OCI-LY7 (cell line): Measurements from ENCODE around the gene SLX4.

Experiments
- EZH2phosphoT487 ChIP-seq: fragments of 200-600 bp; sonication (generic); IDR thresholded peaks from 2 replicates; pipeline ENCODE4 v1.6.1; 2018; ENCODE audit warnings: low read depth, borderline replicate concordance, mild to moderate bottlenecking, mixed run types, antibody characterized with exemption, low read length, moderate library complexity, mixed read lengths
- TF ChIP-seq, protein P1 (sequence below): fragments of 200-600 bp; sonication (generic); conservative IDR thresholded peaks from 2 replicates; pipeline ENCODE4 v1.5.1; 2014; ENCODE audit warnings: mild to moderate bottlenecking, antibody characterized with exemption, low read length, moderate library complexity, mixed read lengths

DNA sequence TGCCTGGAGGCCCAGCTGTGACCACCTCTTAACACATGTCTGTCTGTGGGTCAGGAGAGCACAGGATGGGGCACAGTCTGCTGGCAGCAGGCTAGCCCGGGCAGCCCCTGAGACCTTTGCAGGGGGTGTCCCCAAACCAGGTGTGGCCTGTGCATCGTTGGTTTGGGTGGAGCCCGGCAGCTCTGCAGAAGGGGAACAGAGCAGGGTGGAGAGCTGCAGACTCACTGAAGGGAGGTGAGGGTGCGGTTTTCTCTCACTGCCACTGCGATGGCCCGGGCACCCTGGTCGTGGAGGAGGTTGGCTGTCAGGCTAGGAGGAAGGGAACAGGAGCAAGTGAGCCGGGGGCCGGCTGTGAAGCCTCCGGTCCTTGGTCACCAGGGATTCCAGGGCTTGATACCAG, 63.0 kb downstream of the SLX4 start:
- TF ChIP-seq, protein P1, sequence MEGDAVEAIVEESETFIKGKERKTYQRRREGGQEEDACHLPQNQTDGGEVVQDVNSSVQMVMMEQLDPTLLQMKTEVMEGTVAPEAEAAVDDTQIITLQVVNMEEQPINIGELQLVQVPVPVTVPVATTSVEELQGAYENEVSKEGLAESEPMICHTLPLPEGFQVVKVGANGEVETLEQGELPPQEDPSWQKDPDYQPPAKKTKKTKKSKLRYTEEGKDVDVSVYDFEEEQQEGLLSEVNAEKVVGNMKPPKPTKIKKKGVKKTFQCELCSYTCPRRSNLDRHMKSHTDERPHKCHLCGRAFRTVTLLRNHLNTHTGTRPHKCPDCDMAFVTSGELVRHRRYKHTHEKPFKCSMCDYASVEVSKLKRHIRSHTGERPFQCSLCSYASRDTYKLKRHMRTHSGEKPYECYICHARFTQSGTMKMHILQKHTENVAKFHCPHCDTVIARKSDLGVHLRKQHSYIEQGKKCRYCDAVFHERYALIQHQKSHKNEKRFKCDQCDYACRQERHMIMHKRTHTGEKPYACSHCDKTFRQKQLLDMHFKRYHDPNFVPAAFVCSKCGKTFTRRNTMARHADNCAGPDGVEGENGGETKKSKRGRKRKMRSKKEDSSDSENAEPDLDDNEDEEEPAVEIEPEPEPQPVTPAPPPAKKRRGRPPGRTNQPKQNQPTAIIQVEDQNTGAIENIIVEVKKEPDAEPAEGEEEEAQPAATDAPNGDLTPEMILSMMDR: no peak
- no peak for TF ChIP-seq EZH2phosphoT487
